NAMALWA (cell line): ENCODE measurements around the gene TAOK3.
"Not testable (repeated sequence)": the region's sequence is repeated elsewhere in the genome, so short reads cannot be mapped to it uniquely, and the experiment has no call there.

Experiments
- DNase-seq: peaks from one replicate; pipeline ENCODE4 v3.0.0-alpha.2; 2015; ENCODE audit warnings: low spot score

Gene TAOK3

DNA sequence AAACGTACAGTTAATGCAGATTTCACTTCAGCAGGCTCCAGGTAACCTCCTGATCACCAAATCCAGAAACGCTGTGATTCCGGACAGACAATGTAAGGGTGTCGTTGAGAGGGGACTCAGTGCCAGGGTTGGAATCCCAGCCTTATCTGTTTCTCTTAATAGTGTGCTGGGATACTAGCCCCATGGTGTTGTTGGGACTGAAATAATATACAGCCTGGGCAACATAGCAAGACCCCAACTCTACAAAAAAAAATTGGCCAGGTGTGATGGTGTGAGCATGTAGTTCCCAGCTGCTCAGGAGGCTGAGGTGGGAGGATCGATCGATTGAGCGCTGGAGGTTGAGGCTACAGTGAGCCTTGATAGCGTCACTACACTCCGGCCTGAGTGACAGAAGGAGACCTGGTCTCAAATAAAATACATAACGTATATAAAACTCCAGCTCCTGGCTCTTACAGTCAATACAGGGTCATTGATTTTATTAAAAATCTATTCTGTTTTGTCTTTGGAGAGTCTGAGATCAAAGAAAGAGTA is 235.5 kb downstream of the TAOK3 start:
- no peak for DNase-seq

- peak; percentile 46 for DNase-seq
Observed at GRCh38 chr12:118136559-118137003, 236.1 kb downstream of the TAOK3 start.

DNA sequence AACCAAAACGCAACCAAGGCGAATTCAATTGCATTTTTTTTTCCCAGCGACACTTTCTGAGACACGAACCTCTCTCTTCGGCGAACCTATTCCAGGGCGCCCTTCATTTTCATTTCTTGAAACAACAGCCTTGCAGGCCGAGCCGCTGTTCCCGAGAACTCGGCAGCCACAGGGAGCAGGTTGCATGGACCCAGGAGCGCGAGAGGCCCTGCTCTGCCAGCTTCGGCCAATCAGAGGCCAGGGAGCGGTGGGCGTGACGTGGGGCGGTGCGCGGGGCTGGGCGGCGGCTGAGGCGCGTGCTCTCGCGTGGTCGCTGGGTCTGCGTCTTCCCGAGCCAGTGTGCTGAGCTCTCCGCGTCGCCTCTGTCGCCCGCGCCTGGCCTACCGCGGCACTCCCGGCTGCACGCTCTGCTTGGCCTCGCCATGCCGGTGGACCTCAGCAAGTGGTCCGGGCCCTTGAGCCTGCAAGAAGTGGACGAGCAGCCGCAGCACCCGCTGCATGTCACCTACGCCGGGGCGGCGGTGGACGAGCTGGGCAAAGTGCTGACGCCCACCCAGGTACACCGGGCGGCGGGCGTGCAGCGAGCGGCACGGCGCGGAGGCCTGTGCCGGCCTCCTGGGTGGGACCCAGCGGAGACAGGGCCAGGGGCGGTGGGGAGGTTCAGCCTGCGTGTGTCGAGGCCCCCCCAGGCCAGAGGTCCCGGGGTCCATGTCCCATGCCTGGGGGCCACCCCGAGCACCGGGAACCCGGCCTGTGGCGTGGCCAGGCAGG is 236.7 kb downstream of the TAOK3 start, which contains the start of gene PEBP1:
Gene PEBP1 (plus strand): TSS at position 337 of the 771 bp plus-strand sequence. CDS start 86 bp downstream, at position 423.
- DNase-seq, result peak; percentile 91

GRCh38 chr12:118129436-118129835 is 243.3 kb downstream of the TAOK3 start:
- DNase-seq, result not testable (repeated sequence)

- no peak for DNase-seq
Observed at GRCh38 chr12:118127867-118128266, 244.8 kb downstream of the TAOK3 start.

GRCh38 chr12:118126119-118126757 is 246.5 kb downstream of the TAOK3 start:
- DNase-seq, result no peak

- DNase-seq, result no peak
Observed at GRCh38 chr12:118125743-118126118, 247.0 kb downstream of the TAOK3 start.

GRCh38 chr12:118124333-118124874 is 248.3 kb downstream of the TAOK3 start:
- DNase-seq, result no peak

- no peak for DNase-seq
Observed at GRCh38 chr12:118122264-118122663, 250.4 kb downstream of the TAOK3 start.

DNA sequence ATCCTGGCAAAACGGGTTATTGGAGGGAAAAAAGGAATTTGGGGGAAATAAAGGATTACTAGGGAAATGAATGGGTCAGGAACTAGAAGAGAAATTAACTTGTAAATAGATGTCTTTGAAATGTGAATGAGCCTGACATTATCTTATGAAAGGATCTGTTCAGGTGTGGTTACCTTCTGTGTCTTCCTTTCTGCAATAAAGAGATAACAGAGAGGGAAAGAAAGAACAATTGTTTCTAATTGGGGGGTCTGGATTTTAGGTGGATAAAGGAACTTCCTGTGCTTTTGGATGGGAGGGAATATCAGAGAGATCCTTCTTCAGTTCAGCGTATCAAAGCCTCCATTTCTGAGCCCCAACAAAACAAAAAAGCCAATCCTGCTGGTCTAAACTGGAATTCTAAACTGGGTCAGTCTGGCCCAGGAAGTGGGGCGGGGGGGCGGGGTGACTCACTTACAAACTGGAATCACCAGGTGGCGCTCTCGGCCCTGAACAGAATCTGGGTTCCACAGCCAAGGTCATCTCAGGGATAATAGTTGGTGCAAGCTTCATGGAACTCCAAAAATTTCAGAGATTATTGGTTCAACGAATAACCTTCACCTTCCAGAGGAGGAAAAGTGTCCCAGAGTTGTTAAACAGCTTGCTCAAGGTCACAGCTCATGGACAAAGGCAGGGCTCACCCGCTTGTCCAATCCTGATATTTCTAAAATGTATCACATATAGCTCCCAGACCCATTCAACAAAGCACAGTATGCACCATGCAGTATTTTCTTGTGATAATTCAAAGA is 251.9 kb downstream of the TAOK3 start:
- peak; percentile 74 for DNase-seq

DNA sequence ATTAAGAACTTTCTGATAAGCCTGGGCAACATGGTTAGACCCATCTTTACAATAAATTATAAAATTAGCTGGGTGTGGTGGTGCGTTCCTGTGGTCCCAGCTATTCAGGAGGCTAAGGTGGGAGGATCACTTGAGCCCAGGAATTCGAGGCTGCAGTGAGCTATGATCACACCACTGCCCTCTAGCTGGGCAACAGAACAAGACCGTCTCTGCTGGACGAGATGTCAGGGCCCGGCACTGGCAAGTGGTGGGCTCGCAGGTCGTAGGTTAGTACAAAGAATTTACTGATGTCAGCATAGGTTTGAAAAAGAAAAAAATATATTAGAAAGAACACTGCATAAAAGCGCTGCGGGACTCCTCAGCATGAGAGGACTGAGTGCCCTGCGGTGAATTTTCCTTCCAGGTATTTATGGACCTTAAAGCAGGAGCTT is 253.2 kb downstream of the TAOK3 start:
- no peak for DNase-seq

DNA sequence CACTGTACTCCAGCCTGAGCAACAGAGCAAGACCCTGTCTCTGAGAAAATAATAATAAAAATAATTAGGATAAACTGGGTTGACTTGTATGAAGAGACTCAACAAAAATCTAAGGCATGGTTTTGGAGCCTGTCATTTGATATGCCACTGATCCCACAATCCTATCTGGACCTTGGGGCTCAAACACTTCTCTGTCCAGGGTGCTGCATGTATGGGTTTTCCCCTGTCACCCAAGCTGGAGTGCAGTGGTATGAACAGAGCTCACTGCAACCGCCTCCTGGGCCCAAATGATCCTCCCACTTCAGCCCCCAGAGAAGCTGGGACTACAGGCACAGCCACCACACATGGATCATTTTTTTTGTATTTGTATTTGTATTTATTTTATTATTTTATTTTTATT is 263.6 kb downstream of the TAOK3 start:
- DNase-seq, result no peak

DNA sequence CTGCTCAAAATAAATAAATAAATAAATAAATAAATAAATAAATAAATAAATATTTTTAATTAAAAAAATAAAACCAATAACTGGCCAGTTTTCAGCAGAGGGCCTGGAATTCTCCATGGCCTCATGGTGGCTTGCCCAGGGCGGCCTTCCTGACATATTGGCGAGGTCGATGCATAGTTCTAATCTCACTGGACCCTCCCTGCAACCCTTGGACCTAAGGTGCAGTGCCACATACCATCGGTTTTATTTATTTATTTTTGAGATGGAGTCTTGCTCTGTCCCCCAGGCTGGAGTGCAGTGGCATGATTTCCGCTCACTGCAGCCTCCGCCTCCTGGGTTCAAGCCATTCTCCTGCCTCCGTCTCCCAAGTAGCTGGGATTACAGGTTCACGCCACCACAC is 265.0 kb downstream of the TAOK3 start:
- no peak for DNase-seq

GRCh38 chr12:118107011-118107410 is 265.7 kb downstream of the TAOK3 start:
- DNase-seq, result no peak

GRCh38 chr12:118103601-118104382 is 268.9 kb downstream of the TAOK3 start, which contains the start of gene VSIG10:
VSIG10 (minus strand) TSS chr12:118104011; CDS start chr12:118103671, 340 bp downstream.
- DNase-seq, result no peak

DNA sequence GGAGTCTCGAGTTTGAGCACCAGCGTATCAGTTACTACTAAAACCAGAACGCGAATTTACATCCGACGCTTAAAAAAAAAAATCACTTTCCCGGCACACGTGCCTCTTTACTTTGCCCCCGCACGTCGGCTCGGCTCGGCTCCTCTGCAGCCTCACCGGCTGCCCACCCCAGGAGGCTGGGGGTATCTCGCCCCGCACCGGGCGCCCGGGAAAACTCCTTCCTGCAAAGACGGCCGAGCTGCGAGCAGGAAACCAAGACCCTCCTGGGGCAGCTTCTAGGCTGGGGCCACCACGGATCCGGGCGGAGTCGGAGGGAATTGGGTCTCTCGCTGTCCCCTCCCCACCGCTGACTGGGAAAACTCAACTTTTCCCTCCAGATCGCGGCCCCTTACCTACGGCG is 269.5 kb downstream of the TAOK3 start:
- DNase-seq, result no peak

GRCh38 chr12:118102609-118103008 is 270.1 kb downstream of the TAOK3 start:
- no peak for DNase-seq

DNA sequence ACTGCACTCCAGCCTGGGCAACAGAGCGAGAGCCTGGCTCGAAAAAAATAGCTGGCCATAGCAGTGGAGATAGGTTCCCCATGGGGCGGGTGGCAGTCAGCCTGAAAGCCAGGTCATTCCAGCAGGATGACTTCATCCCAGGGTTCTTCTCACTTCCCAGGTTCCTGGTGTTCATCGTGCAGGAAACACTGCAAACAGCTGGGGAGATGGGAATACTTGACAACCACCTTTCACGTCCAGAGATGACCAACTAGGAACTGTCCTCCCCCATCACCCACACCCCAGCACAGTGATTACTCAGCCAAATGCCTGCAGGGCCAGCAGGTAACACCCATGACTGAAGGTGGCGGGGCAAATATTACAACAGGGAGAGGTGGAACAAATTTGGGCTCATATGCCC is 270.6 kb downstream of the TAOK3 start:
- no peak for DNase-seq

DNA sequence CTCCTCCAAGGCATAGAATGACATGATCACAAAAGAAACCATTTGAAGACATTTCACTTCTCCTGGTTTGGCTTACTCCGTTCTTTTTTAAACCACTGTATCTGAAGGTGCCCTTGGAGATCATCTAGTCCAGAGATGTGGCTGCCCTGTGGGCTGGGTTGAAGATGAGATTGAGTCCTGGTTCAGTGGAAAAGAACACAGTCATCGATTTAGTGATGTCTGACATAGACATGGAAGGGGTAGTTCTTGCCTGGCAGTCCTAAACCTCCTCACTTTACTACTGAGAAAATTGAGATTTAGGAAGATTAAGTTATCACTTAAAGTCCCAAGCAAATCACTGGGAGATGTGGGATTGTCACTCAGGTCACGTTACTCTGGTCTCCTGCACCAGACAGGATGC is 271.7 kb downstream of the TAOK3 start:
- no peak for DNase-seq
